Peyer's patch (tissue), 4 donors: Measurements from ENCODE around the gene B3GALNT2. TPM values are rescaled to one million over a fixed set of nuclear protein-coding genes. Genes with fewer than 3 reads are reported as not detected.

Source experiments
- DNase-seq, 3 donors: peaks; one replicate each; pipeline ENCODE4 v3.0.0-alpha.2; 2017 to 2019
- H3K27ac ChIP-seq, 4 donors: fragments of 200-600 bp; sonication (generic); one replicate each; pipeline ENCODE4 v1.5.1; 2016 to 2019
- H3K27me3 ChIP-seq, 2 donors: fragments of 200-600 bp; sonication (generic); one replicate each; pipeline ENCODE4 v1.5.1; 2019
- H3K36me3 ChIP-seq, 3 donors: fragments of 200-600 bp; sonication (generic); one replicate each; pipeline ENCODE4 v1.5.1; 2016 to 2019
- H3K4me1 ChIP-seq, 4 donors: fragments of 200-600 bp; sonication (generic); one replicate each; pipeline ENCODE4 v1.5.1; 2016 to 2019
- H3K4me3 ChIP-seq, 4 donors: fragments of 200-600 bp; sonication (generic); 1 replicate in 3 of 4; 2 replicates in 1 of 4; pipeline ENCODE4 v1.5.1; 2016 to 2019; ENCODE audit warnings: mild to moderate bottlenecking in 1 of 4
- H3K9me3 ChIP-seq, 4 donors: fragments of 200-600 bp; sonication (generic); one replicate each; pipeline ENCODE4 v1.5.1; 2016 to 2019; ENCODE audit warnings: mild to moderate bottlenecking in 1 of 4
- POLR2A ChIP-seq, 2 donors: fragments of 450-650 bp; IDR thresholded peaks; one replicate each; pipeline ENCODE4 v1.5.1; 2017; ENCODE audit warnings: antibody characterized with exemption in 2 of 2, mild to moderate bottlenecking in 2 of 2, moderate library complexity in 2 of 2
- small RNA-seq, 2 donors: library from RNA; depleted of rRNA; stranded (forward); fragments of <200 nt; gene quantifications; one replicate each; pipeline ENCODE3, GENCODE V24; 2016
- total RNA-seq, 4 donors: library from RNA; depleted of rRNA; stranded (reverse); fragments of >200 nt; gene quantifications; one replicate each; pipeline ENCODE4 v1.1.0, GENCODE V29; 2016
- TF ChIP-seq, protein P1 (sequence below), 6 experiments: fragments of 450-650 bp in 4 of 6; fragments of 200-600 bp in 2 of 6; sonication (generic) in 1 of 6; IDR thresholded peaks; one replicate each; pipeline ENCODE4 v1.5.1; 2017 to 2019; ENCODE audit warnings: antibody characterized with exemption in 6 of 6, mild to moderate bottlenecking in 3 of 6, moderate library complexity in 1 of 6

Gene B3GALNT2
- total RNA-seq, 4 donors from 2014 or later, result 13.2 to 53.1 (median 32.7) TPM

DNA sequence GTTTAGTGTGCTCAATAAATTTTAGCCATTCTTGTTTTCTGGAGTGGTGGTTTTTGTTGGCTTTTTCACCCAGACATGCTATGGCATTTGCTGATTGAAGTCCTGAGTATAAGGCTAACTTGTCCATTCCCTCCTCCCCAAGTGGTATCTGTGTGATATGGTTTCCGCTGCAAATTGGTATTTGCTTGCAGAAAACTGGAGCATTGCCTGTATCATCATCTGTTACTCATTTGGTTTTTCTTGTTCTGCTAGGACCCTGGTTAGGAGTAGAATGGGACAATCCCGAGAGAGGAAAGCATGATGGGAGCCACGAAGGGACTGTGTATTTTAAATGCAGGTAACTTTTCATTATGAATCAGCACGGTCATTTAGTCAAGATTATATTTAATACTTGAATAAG is 103.0 kb downstream of the B3GALNT2 start:
- no peaks in the 10 kb centered on the region for H3K9me3 ChIP-seq
- TF ChIP-seq, protein P1, sequence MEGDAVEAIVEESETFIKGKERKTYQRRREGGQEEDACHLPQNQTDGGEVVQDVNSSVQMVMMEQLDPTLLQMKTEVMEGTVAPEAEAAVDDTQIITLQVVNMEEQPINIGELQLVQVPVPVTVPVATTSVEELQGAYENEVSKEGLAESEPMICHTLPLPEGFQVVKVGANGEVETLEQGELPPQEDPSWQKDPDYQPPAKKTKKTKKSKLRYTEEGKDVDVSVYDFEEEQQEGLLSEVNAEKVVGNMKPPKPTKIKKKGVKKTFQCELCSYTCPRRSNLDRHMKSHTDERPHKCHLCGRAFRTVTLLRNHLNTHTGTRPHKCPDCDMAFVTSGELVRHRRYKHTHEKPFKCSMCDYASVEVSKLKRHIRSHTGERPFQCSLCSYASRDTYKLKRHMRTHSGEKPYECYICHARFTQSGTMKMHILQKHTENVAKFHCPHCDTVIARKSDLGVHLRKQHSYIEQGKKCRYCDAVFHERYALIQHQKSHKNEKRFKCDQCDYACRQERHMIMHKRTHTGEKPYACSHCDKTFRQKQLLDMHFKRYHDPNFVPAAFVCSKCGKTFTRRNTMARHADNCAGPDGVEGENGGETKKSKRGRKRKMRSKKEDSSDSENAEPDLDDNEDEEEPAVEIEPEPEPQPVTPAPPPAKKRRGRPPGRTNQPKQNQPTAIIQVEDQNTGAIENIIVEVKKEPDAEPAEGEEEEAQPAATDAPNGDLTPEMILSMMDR (IDR thresholded peaks at IDR 0.05), result no peak
- no peak for TF ChIP-seq POLR2A (IDR thresholded peaks at IDR 0.05)
- H3K36me3 ChIP-seq, result no peaks in the 10 kb centered on the region
- no peaks in the 10 kb centered on the region for H3K4me1 ChIP-seq
- no peaks in the 10 kb centered on the region for H3K27me3 ChIP-seq
- H3K4me3 ChIP-seq, result no peak overlapping the region
- no peak overlapping the region for H3K27ac ChIP-seq
- DNase-seq, result no peak

Small RNA genes within 50 kb of the gene (small RNA-seq; reads per million reads assigned to genes)
- gene MTCO3P46 (0 reads per million in 2 donors), gene MTND4LP21 (0 reads per million in 2 donors), gene RPS21P1 (0 reads per million in 2 donors)

Other genes starting within 250 kb of the B3GALNT2 start
- gene ARID4B, start 176.3 kb downstream of the B3GALNT2 start, total RNA-seq, result 100 to 1,000 TPM in 1 of 4 donors, 10 to 100 TPM in 3; 27.0 to 172 (median 70.8) TPM
- 10 to 100 TPM; 12.3 to 23.1 (median 18.5) TPM for gene GGPS1, start 175.9 kb downstream of the B3GALNT2 start, total RNA-seq
- gene TBCE, start 137.0 kb downstream of the B3GALNT2 start, total RNA-seq, result 10 to 100 TPM; 17.6 to 58.6 (median 36.4) TPM
- gene GNG4, start 145.3 kb upstream of the B3GALNT2 start, total RNA-seq, result 1 to 10 TPM; 1.6 to 9.1 (median 2.9) TPM